ENCODE results near the gene CLEC2L.

CLEC2L gene

DNA sequence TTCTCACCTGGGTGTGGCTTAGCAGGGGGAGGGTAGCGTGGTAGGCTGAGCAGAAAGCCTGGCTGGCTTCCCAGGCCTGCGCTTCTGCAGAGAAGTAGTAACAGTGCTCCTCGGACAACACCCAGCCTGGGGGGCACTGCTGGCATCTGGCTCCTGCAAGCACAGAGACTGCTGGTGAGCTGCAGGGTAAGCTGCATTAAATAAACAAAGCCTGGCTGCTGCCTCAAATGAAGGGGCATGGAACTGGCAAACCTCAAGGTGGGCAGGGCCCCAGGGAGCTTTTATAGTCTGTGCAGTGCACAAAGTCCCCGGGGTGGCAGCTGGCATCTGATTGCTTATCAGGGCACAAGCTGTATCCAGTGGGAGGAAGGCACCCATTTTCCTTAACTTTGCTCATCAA is 43.9 kb upstream of the CLEC2L start:
- Histone ChIP-seq H4K20me1 (ENCODE audit: low read depth, low read length) (no peaks in the 10 kb centered on the region), H3K79me2 (ENCODE audit: insufficient read depth, low read length) (no peaks in the 10 kb centered on the region), H3K9me3 (ENCODE audit: insufficient read depth, low read length) (no peaks in the 10 kb centered on the region), H3K9ac (ENCODE audit: low read length) (no peak overlapping the region), H3K36me3 (ENCODE audit: low read length) (no peaks in the 10 kb centered on the region), H3K4me2 (ENCODE audit: low read depth, low read length, poor library complexity, severe bottlenecking) (no peak overlapping the region), H3F3A (ENCODE audit: insufficient read depth) (no peaks in the 10 kb centered on the region), H2AFZ (ENCODE audit: low read depth, low read length, severe bottlenecking) (no peak overlapping the region), H3K4me3 (ENCODE audit: insufficient read depth, low read length, poor library complexity, severe bottlenecking) (no peak overlapping the region), H3K27me3 (ENCODE audit: low read length) (no peaks in the 10 kb centered on the region), H3K27ac (ENCODE audit: low read depth, low read length) (no peak overlapping the region), H3K9me2 (replicated peaks; ENCODE audit: insufficient read depth, low read length) (no peaks in the 10 kb centered on the region)
- no peak for TF ChIP-seq EZH2phosphoT487 (conservative IDR thresholded peaks at IDR 0.05; ENCODE audit: low read length)
- TF ChIP-seq, protein P1, sequence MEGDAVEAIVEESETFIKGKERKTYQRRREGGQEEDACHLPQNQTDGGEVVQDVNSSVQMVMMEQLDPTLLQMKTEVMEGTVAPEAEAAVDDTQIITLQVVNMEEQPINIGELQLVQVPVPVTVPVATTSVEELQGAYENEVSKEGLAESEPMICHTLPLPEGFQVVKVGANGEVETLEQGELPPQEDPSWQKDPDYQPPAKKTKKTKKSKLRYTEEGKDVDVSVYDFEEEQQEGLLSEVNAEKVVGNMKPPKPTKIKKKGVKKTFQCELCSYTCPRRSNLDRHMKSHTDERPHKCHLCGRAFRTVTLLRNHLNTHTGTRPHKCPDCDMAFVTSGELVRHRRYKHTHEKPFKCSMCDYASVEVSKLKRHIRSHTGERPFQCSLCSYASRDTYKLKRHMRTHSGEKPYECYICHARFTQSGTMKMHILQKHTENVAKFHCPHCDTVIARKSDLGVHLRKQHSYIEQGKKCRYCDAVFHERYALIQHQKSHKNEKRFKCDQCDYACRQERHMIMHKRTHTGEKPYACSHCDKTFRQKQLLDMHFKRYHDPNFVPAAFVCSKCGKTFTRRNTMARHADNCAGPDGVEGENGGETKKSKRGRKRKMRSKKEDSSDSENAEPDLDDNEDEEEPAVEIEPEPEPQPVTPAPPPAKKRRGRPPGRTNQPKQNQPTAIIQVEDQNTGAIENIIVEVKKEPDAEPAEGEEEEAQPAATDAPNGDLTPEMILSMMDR (IDR thresholded peaks at IDR 0.05; ENCODE audit: insufficient read depth, low read length, poor library complexity, severe bottlenecking): no peak

DNA sequence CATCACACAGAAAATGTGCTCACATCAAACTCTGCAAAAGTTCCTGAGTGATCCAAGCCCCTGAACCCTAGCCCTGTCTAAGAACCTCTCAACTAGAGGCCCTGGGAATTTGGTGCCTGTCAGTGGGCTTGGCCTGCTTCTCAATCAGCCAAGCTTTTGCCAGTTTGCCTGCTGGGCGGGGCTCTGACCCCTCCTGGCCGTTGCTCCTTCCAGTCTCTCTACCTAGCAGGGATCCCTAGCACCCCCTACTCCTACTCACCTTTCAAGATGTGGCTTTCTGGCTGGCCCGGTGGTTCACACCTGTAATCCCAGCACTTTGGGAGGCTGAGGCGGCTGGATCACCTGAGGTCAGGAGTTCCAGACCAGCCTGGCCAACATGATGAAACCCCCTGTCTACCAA is 42.1 kb upstream of the CLEC2L start:
- no peaks in the 10 kb centered on the region for H3K9me3 ChIP-seq (ENCODE audit: insufficient read depth, low read length)
- no peak overlapping the region for H3K4me3 ChIP-seq (ENCODE audit: insufficient read depth, low read length, poor library complexity, severe bottlenecking)
- H3K79me2 ChIP-seq (ENCODE audit: insufficient read depth, low read length): no peaks in the 10 kb centered on the region
- H3K9ac ChIP-seq (ENCODE audit: low read length): no peak overlapping the region
- H2AFZ ChIP-seq (ENCODE audit: low read depth, low read length, severe bottlenecking): no peak overlapping the region
- no peaks in the 10 kb centered on the region for H4K20me1 ChIP-seq (ENCODE audit: low read depth, low read length)
- H3K36me3 ChIP-seq (ENCODE audit: low read length): no peaks in the 10 kb centered on the region
- TF ChIP-seq, protein P1 (IDR thresholded peaks at IDR 0.05; ENCODE audit: insufficient read depth, low read length, poor library complexity, severe bottlenecking): no peak
- TF ChIP-seq EZH2phosphoT487 (conservative IDR thresholded peaks at IDR 0.05; ENCODE audit: low read length): no peak
- H3K27ac ChIP-seq (ENCODE audit: low read depth, low read length): no peak overlapping the region
- no peaks in the 10 kb centered on the region for H3F3A ChIP-seq (ENCODE audit: insufficient read depth)
- no peak overlapping the region for H3K4me2 ChIP-seq (ENCODE audit: low read depth, low read length, poor library complexity, severe bottlenecking)
- H3K9me2 ChIP-seq (replicated peaks; ENCODE audit: insufficient read depth, low read length): no peaks in the 10 kb centered on the region
- no peaks in the 10 kb centered on the region for H3K27me3 ChIP-seq (ENCODE audit: low read length)

DNA sequence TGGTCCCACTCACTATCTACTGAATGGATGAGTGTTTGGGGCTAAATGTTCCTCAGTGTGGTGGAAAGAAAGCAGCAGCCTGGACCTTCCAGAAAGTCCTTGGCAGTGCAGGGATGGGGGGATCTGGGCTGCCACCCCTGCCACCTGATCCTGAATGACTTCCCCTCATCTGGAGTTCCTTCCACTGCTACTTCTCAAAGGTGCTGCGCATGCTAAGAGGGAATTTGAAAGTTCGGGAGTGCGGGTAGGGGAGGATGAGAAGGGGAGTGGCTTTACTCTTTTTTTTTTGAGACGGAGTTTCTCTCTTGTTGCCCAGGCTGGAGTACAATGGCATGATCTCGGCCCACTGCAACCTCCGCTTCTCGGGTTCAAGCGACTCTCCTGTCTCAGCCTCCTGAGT is 41.4 kb upstream of the CLEC2L start:
- H3K36me3 ChIP-seq (ENCODE audit: low read length): no peaks in the 10 kb centered on the region
- H3F3A ChIP-seq (ENCODE audit: insufficient read depth): no peaks in the 10 kb centered on the region
- no peak overlapping the region for H3K4me3 ChIP-seq (ENCODE audit: insufficient read depth, low read length, poor library complexity, severe bottlenecking)
- H3K27ac ChIP-seq (ENCODE audit: low read depth, low read length): no peak overlapping the region
- H3K9ac ChIP-seq (ENCODE audit: low read length): no peak overlapping the region
- TF ChIP-seq, protein P1 (IDR thresholded peaks at IDR 0.05; ENCODE audit: insufficient read depth, low read length, poor library complexity, severe bottlenecking): no peak
- TF ChIP-seq EZH2phosphoT487 (conservative IDR thresholded peaks at IDR 0.05; ENCODE audit: low read length): no peak
- no peak overlapping the region for H3K4me2 ChIP-seq (ENCODE audit: low read depth, low read length, poor library complexity, severe bottlenecking)
- H3K9me2 ChIP-seq (replicated peaks; ENCODE audit: insufficient read depth, low read length): no peaks in the 10 kb centered on the region
- no peaks in the 10 kb centered on the region for H4K20me1 ChIP-seq (ENCODE audit: low read depth, low read length)
- H3K79me2 ChIP-seq (ENCODE audit: insufficient read depth, low read length): no peaks in the 10 kb centered on the region
- no peaks in the 10 kb centered on the region for H3K9me3 ChIP-seq (ENCODE audit: insufficient read depth, low read length)
- no peaks in the 10 kb centered on the region for H3K27me3 ChIP-seq (ENCODE audit: low read length)
- H2AFZ ChIP-seq (ENCODE audit: low read depth, low read length, severe bottlenecking): no peak overlapping the region
